Mucosa of rectum (tissue), 2 donors: Measurements from ENCODE around the gene MBNL2.

ENCODE experiments used
- H3K27ac ChIP-seq, 2 donors: one replicate each; pipeline ENCODE4 v1.7.0; 2013; ENCODE audit warnings: inconsistent platforms in 2 of 2, low read depth in 2 of 2, low read length in 2 of 2
- H3K27me3 ChIP-seq, 2 donors: one replicate each; pipeline ENCODE4 v1.7.0; 2013; ENCODE audit warnings: low read length in 2 of 2; ENCODE audit not compliant: control insufficient read depth in 2 of 2, insufficient read depth in 2 of 2
- H3K36me3 ChIP-seq, 2 donors: one replicate each; pipeline ENCODE4 v1.7.0; 2013; ENCODE audit warnings: low read length in 2 of 2; ENCODE audit not compliant: control insufficient read depth in 2 of 2, insufficient read depth in 2 of 2
- H3K4me1 ChIP-seq, 2 donors: one replicate each; pipeline ENCODE4 v1.7.0; 2013; ENCODE audit warnings: low read length in 2 of 2, mild to moderate bottlenecking in 1 of 2; ENCODE audit not compliant: control insufficient read depth in 2 of 2, insufficient read depth in 2 of 2
- H3K4me3 ChIP-seq, 2 donors: one replicate each; pipeline ENCODE4 v1.7.0; 2013; ENCODE audit warnings: low read length in 2 of 2
- H3K9ac ChIP-seq, 2 donors: one replicate each; pipeline ENCODE4 v1.7.0; 2013; ENCODE audit warnings: low read length in 2 of 2, low read depth in 1 of 2, mild to moderate bottlenecking in 1 of 2
- H3K9me3 ChIP-seq, 2 donors: one replicate each; pipeline ENCODE4 v1.7.0; 2013; ENCODE audit warnings: low read length in 2 of 2; ENCODE audit not compliant: control insufficient read depth in 2 of 2
- donor health status: healthy.
- donor health status: Normal muscosa, but diverticular disease.

Gene MBNL2

GRCh38 chr13:97257800-97258799 is 36.0 kb downstream of the MBNL2 start:
- H3K27me3 ChIP-seq, result no peaks in the 10 kb centered on the region
- H3K9ac ChIP-seq, result no peak overlapping the region
- no peak overlapping the region for H3K4me3 ChIP-seq
- no peaks in the 10 kb centered on the region for H3K9me3 ChIP-seq
- H3K4me1 ChIP-seq, result peaks cover 0 to 12% of the 10 kb centered on the region in 2 donors
- no peak overlapping the region for H3K27ac ChIP-seq
- H3K36me3 ChIP-seq, result no peaks in the 10 kb centered on the region

DNA sequence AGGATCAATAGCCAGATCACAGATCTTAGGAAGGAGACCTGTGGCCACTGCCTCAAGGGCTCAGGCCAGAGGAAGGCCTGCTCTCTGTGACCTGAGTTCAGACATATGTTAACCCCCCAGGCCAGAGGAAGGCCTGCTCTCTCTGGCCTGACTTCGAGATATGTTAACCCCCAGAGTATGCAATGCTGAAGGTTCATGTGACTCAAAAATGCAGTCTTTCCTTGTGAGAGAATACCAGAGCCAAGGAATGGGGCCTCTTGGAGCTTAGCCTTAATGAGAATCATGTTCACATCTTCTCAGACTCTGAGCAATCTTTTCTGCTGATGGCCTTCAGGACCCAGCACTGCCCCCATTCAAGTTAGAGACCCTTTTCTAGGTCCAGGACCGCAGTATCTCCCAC is 36.7 kb downstream of the MBNL2 start:
- H3K27ac ChIP-seq, result no peak overlapping the region
- peaks cover 0 to 12% of the 10 kb centered on the region in 2 donors for H3K4me1 ChIP-seq
- no peak overlapping the region for H3K4me3 ChIP-seq
- H3K9me3 ChIP-seq, result no peaks in the 10 kb centered on the region
- H3K27me3 ChIP-seq, result no peaks in the 10 kb centered on the region
- H3K9ac ChIP-seq, result no peak overlapping the region
- H3K36me3 ChIP-seq, result no peaks in the 10 kb centered on the region

DNA sequence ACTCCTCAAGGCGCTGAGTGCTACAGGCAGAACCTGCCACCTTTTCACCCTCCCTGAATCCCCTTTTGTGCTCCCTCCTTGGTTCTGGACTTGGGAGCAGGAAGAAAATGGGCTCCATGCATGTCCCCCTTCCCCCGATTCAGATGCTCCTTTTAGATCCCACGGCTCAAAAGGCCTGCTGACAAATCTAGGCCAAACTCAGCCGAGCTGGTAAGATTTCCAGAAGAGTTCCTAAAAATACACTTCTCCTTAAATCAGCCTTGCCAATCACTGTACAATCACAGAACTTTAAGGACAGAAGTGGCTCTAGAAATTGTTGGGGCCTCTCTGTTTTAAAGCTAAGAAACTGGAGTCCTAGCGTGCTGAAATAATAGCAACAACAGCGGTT is 37.3 kb downstream of the MBNL2 start:
- H3K9me3 ChIP-seq, result no peaks in the 10 kb centered on the region
- no peak overlapping the region for H3K27ac ChIP-seq

DNA sequence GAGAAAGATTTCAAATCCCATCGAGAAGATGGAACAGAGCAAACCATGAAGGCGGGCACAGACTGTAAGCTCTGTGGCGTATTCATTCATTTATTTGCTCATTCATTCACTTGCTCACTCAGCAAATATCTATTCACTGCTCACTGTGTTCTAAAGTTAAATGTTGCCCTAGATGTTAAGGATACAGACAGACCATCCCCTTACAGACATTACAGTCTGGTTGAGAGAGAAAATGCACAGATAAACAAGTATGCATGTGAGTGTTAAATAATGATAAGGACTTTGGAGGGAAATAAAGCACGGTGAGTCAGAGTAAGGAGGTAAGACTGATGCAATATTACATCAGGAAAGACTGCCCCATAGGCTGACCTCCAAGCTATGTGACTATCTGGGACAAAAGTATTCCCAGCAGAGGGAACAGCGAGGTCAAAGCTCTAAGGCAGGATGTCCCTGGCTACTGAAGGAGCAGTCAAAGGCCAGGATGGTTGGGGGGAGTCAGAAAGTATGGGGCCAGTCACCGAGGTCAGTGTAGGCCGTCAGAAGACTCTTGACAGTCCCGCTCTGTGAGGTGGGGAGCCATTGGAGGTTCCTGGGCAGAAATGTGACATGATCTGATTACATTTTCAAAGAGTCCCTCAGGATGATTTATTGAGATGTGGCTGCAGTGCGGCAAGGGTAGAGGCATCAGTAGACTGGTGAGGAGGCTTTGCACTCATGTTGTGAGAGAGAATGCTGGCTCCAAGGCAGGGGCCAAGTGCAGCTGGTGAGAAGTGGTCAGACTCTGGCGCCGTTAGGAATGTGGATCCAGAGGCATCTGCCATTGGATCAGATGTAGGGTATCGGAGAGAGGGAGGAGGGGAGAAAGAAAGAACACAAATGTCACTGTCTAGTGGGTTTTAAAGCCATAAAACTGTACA is 37.9 kb downstream of the MBNL2 start:
- H3K27me3 ChIP-seq, result no peaks in the 10 kb centered on the region
- peaks cover 0 to 12% of the 10 kb centered on the region in 2 donors for H3K4me1 ChIP-seq
- no peak overlapping the region for H3K9ac ChIP-seq
- H3K27ac ChIP-seq, result no peak overlapping the region
- H3K36me3 ChIP-seq, result no peaks in the 10 kb centered on the region
- no peak overlapping the region for H3K4me3 ChIP-seq
- no peaks in the 10 kb centered on the region for H3K9me3 ChIP-seq

More for the DNA sequence above, 37.3 kb downstream of the MBNL2 start:
- Histone ChIP-seq H3K27me3 (no peaks in the 10 kb centered on the region), H3K4me1 (peaks cover 0 to 12% of the 10 kb centered on the region in 2 donors), H3K36me3 (no peaks in the 10 kb centered on the region), H3K4me3 (no peak overlapping the region), H3K9ac (no peak overlapping the region)

GRCh38 chr13:97261254-97262005 is 39.3 kb downstream of the MBNL2 start:
- no peaks in the 10 kb centered on the region for H3K9me3 ChIP-seq
- H3K4me1 ChIP-seq, result peaks cover 0 to 12% of the 10 kb centered on the region in 2 donors
- H3K9ac ChIP-seq, result no peak overlapping the region
- H3K36me3 ChIP-seq, result no peaks in the 10 kb centered on the region
- H3K27ac ChIP-seq, result no peak overlapping the region
- H3K4me3 ChIP-seq, result no peak overlapping the region
- no peaks in the 10 kb centered on the region for H3K27me3 ChIP-seq

DNA sequence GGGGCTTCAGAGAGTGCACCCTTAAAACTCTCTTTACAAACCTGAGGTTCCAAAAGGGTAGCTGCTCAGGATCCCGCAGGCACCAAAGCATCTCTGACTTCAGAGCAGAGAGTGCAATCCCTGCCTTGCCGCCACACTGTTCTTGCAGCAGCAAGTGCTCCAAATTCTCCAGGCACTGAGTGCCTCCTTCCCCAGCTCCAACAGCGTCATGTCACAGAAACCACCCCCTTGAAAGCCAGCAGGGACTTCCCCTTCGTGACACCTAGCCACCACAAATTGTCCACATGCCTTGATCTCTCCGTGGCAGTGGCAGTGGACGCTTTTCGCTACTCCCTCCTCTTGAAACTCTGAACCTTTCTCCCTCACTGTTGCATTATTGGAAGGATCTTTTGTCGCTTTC is 39.9 kb downstream of the MBNL2 start:
- Histone ChIP-seq H3K27me3 (no peaks in the 10 kb centered on the region), H3K9ac (no peak overlapping the region), H3K4me1 (peaks cover 0 to 12% of the 10 kb centered on the region in 2 donors), H3K9me3 (no peaks in the 10 kb centered on the region), H3K4me3 (no peak overlapping the region), H3K27ac (no peak overlapping the region), H3K36me3 (no peaks in the 10 kb centered on the region)

GRCh38 chr13:97263160-97263559 is 41.0 kb downstream of the MBNL2 start:
- no peaks in the 10 kb centered on the region for H3K27me3 ChIP-seq
- peaks cover 0 to 7% of the 10 kb centered on the region in 2 donors for H3K4me1 ChIP-seq
- H3K36me3 ChIP-seq, result no peaks in the 10 kb centered on the region
- H3K9me3 ChIP-seq, result no peaks in the 10 kb centered on the region
- H3K9ac ChIP-seq, result no peak overlapping the region
- H3K4me3 ChIP-seq, result no peak overlapping the region
- no peak overlapping the region for H3K27ac ChIP-seq

DNA sequence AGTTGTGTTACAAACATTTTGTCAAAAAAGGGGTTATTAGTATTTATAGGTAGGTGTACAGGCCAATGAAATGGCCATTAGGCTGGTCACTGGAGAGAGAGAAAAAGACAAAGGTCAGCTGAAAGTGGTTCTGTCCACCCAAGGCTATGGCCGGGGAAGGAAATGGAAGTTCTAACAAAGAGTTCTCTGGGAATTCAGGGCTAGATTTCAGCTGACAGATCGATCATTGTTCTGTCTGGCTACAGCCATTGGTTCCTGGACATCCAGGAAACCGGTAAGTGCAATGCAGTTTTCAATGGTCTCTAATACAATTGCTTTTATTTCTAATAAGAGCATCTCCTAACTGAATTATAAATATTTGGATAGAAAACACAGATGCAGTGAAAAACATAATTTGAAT is 42.5 kb downstream of the MBNL2 start:
- H3K4me3 ChIP-seq, result no peak overlapping the region
- H3K27ac ChIP-seq, result no peak overlapping the region
- H3K36me3 ChIP-seq, result no peaks in the 10 kb centered on the region
- peaks cover 0 to 7% of the 10 kb centered on the region in 2 donors for H3K4me1 ChIP-seq
- no peaks in the 10 kb centered on the region for H3K9me3 ChIP-seq
- no peaks in the 10 kb centered on the region for H3K27me3 ChIP-seq
- H3K9ac ChIP-seq, result no peak overlapping the region

GRCh38 chr13:97266332-97266731 is 44.2 kb downstream of the MBNL2 start:
- no peak overlapping the region for H3K27ac ChIP-seq
- no peaks in the 10 kb centered on the region for H3K36me3 ChIP-seq
- H3K4me3 ChIP-seq, result no peak overlapping the region
- no peaks in the 10 kb centered on the region for H3K9me3 ChIP-seq
- H3K27me3 ChIP-seq, result no peaks in the 10 kb centered on the region
- H3K4me1 ChIP-seq, result no peaks in the 10 kb centered on the region
- H3K9ac ChIP-seq, result no peak overlapping the region
